Fibroblast of the aortic adventitia (primary cell): ENCODE data around the gene ELL2. TPM values are rescaled to one million over a fixed set of nuclear protein-coding genes. Genes with fewer than 3 reads are reported as not detected.

Experiments used
- DNase-seq: peaks from one replicate; pipeline ENCODE4 v3.0.0-alpha.2; 2010; ENCODE audit warnings: low read depth
- H3K4me3 ChIP-seq: 2 replicates; pipeline ENCODE4 v1.5.1; 2011; ENCODE audit warnings: low read depth, mild to moderate bottlenecking, control low read depth, low read length, moderate library complexity
- CTCF ChIP-seq: IDR thresholded peaks from 2 replicates; pipeline ENCODE4 v1.5.1; 2011; ENCODE audit warnings: mild to moderate bottlenecking, low read length, control low read depth, inconsistent platforms; ENCODE audit not compliant: insufficient read depth
- total RNA-seq: library from RNA; depleted of rRNA; stranded (reverse); fragments of >200 nt; gene quantifications from 2 replicates; pipeline ENCODE4 v1.2.3, GENCODE V29; 2012; ENCODE audit warnings: low replicate concordance

Gene ELL2
- total RNA-seq, 1 donor = 51.1 TPM

GRCh38 chr5:95989283-95990048 is 27.8 kb upstream of the ELL2 start:
- no peak for TF ChIP-seq CTCF
- no peak for DNase-seq
- no peak overlapping the region for H3K4me3 ChIP-seq

GRCh38 chr5:95988877-95989276 is 27.2 kb upstream of the ELL2 start:
- H3K4me3 ChIP-seq = no peak overlapping the region
- no peak for DNase-seq
- no peak for TF ChIP-seq CTCF

GRCh38 chr5:95988094-95988493 is 26.4 kb upstream of the ELL2 start:
- no peak for DNase-seq
- no peak for TF ChIP-seq CTCF

GRCh38 chr5:95986937-95987520 is 25.4 kb upstream of the ELL2 start:
- DNase-seq = no peak
- no peak for TF ChIP-seq CTCF
- no peak overlapping the region for H3K4me3 ChIP-seq

More at GRCh38 chr5:95988094-95988493, 26.4 kb upstream of the ELL2 start:
- no peak overlapping the region for H3K4me3 ChIP-seq

- DNase-seq = peak; percentile 41
- no peak overlapping the region for H3K4me3 ChIP-seq
- TF ChIP-seq CTCF = no peak
Observed at GRCh38 chr5:95986001-95986400, 24.4 kb upstream of the ELL2 start.

- no peak overlapping the region for H3K4me3 ChIP-seq
- TF ChIP-seq CTCF = no peak
- DNase-seq = no peak
Observed at GRCh38 chr5:95985249-95985648, 23.6 kb upstream of the ELL2 start.
